H9 (cell line): ENCODE data around the gene PLA1A. TPM values are rescaled to one million over a fixed set of nuclear protein-coding genes. Genes with fewer than 3 reads are reported as not detected.

ENCODE experiments used
- DNase-seq: peaks from one replicate; pipeline ENCODE4 v3.0.0-alpha.2; 2017
- H2AFZ ChIP-seq: one replicate; pipeline ENCODE4 v1.6.1; 2013; ENCODE audit warnings: mild to moderate bottlenecking, low read length, control low read depth, moderate library complexity
- H2AK5ac ChIP-seq: 2 replicates; pipeline ENCODE4 v1.6.1; 2013; ENCODE audit warnings: low read length, control low read depth, mixed read lengths; ENCODE audit not compliant: insufficient read length
- H2BK120ac ChIP-seq: one replicate; pipeline ENCODE4 v1.6.1; 2013; ENCODE audit warnings: low read depth, mild to moderate bottlenecking, low read length, control low read depth, inconsistent platforms; ENCODE audit not compliant: poor library complexity, severe bottlenecking
- H2BK12ac ChIP-seq: 2 replicates; pipeline ENCODE4 v1.6.1; 2013; ENCODE audit warnings: low read length, control low read depth, mixed read lengths, low read depth; ENCODE audit not compliant: insufficient read length
- H2BK15ac ChIP-seq: 2 replicates; pipeline ENCODE4 v1.6.1; 2013; ENCODE audit warnings: low read depth, low read length, control low read depth
- H2BK20ac ChIP-seq: one replicate; pipeline ENCODE4 v1.6.1; 2013; ENCODE audit warnings: low read depth, mild to moderate bottlenecking, low read length, control low read depth, inconsistent platforms; ENCODE audit not compliant: poor library complexity, severe bottlenecking
- H2BK5ac ChIP-seq: 2 replicates; pipeline ENCODE4 v1.6.1; 2013; ENCODE audit warnings: low read length, control low read depth, mixed read lengths; ENCODE audit not compliant: insufficient read length
- H3K14ac ChIP-seq: 2 replicates; pipeline ENCODE4 v1.6.1; 2013; ENCODE audit warnings: low read length, control low read depth; ENCODE audit not compliant: insufficient read depth
- H3K18ac ChIP-seq: 2 replicates; pipeline ENCODE4 v1.6.1; 2013; ENCODE audit warnings: low read depth, mild to moderate bottlenecking, mixed read lengths, low read length, control low read depth; ENCODE audit not compliant: insufficient read length
- H3K23ac ChIP-seq: 2 replicates; pipeline ENCODE4 v1.6.1; 2013; ENCODE audit warnings: low read length, control low read depth, mixed read lengths, low read depth; ENCODE audit not compliant: insufficient read length
- H3K23me2 ChIP-seq: 2 replicates; pipeline ENCODE4 v1.6.1; 2013; ENCODE audit warnings: low read depth, mild to moderate bottlenecking, mixed read lengths, low read length, control low read depth; ENCODE audit not compliant: insufficient read length, poor library complexity, severe bottlenecking
- H3K27ac ChIP-seq: 2 replicates; pipeline ENCODE4 v1.5.1; 2013; ENCODE audit warnings: low read length, control low read depth, mixed read lengths, low read depth; ENCODE audit not compliant: insufficient read length
- H3K27me3 ChIP-seq: 2 replicates; pipeline ENCODE4 v1.6.1; 2013; ENCODE audit warnings: low read length, control low read depth, inconsistent platforms; ENCODE audit not compliant: insufficient read depth
- H3K4ac ChIP-seq: 2 replicates; pipeline ENCODE4 v1.6.1; 2013; ENCODE audit warnings: low read depth, mild to moderate bottlenecking, control low read depth, inconsistent platforms, low read length, moderate library complexity
- H3K4me1 ChIP-seq: 2 replicates; pipeline ENCODE4 v1.6.1; 2013; ENCODE audit warnings: low read length, control low read depth, inconsistent platforms; ENCODE audit not compliant: insufficient read depth
- H3K4me2 ChIP-seq: 2 replicates; pipeline ENCODE4 v1.6.1; 2013; ENCODE audit warnings: low read length, control low read depth, mixed read lengths; ENCODE audit not compliant: insufficient read length, insufficient read depth
- H3K56ac ChIP-seq: 2 replicates; pipeline ENCODE4 v1.6.1; 2013; ENCODE audit warnings: low read depth, mild to moderate bottlenecking, mixed read lengths, low read length, control low read depth; ENCODE audit not compliant: insufficient read length
- H3K79me1 ChIP-seq: 2 replicates; pipeline ENCODE4 v1.6.1; 2013; ENCODE audit warnings: low read depth, mild to moderate bottlenecking, moderate library complexity, low read length, control low read depth, inconsistent platforms; ENCODE audit not compliant: insufficient read depth, poor library complexity, severe bottlenecking
- H3K79me2 ChIP-seq: 2 replicates; pipeline ENCODE4 v1.6.1; 2013; ENCODE audit warnings: low read length, control low read depth, inconsistent platforms; ENCODE audit not compliant: insufficient read depth
- H3K9ac ChIP-seq: 2 replicates; pipeline ENCODE4 v1.6.1; 2013; ENCODE audit warnings: low read length, control low read depth, mixed read lengths; ENCODE audit not compliant: insufficient read length; ENCODE audit errors: extremely low read depth
- H3K9me3 ChIP-seq: one replicate; pipeline ENCODE4 v1.6.1; 2013; ENCODE audit warnings: low read depth, low read length, inconsistent platforms; ENCODE audit not compliant: control insufficient read depth
- H3T11ph ChIP-seq: one replicate; pipeline ENCODE4 v1.6.1; 2013; ENCODE audit warnings: mild to moderate bottlenecking, low read length, control low read depth, inconsistent platforms
- H4K20me1 ChIP-seq: one replicate; pipeline ENCODE4 v1.6.1; 2013; ENCODE audit not compliant: control insufficient read depth, insufficient read length, insufficient read depth
- H4K5ac ChIP-seq: 2 replicates; pipeline ENCODE4 v1.6.1; 2013; ENCODE audit warnings: low read depth, mild to moderate bottlenecking, mixed read lengths, low read length, control low read depth; ENCODE audit not compliant: insufficient read length
- H4K8ac ChIP-seq: replicated peaks from 2 replicates; pipeline ENCODE4 v1.6.1; 2013; ENCODE audit warnings: low read length, control low read depth, mixed read lengths, low read depth; ENCODE audit not compliant: insufficient read length
- H4K91ac ChIP-seq: 2 replicates; pipeline ENCODE4 v1.6.1; 2013; ENCODE audit warnings: low read depth, mild to moderate bottlenecking, moderate library complexity, mixed read lengths, low read length, control low read depth; ENCODE audit not compliant: insufficient read length
- H3K27ac Mint-ChIP-seq, 3 experiments: 2 replicates in 2 of 3; 3 replicates in 1 of 3; pipeline ENCODE4 v1.8.0; 2020 to 2021; ENCODE audit warnings: mixed read lengths in 3 of 3, mild to moderate bottlenecking in 1 of 3, moderate library complexity in 1 of 3
- H3K27me3 Mint-ChIP-seq: 2 replicates; pipeline ENCODE4 v1.8.0; 2021; ENCODE audit warnings: low read depth, mild to moderate bottlenecking, moderate library complexity, mixed read lengths
- H3K36me3 Mint-ChIP-seq, 3 experiments: 2 replicates in 2 of 3; 3 replicates in 1 of 3; pipeline ENCODE4 v1.8.0; 2020 to 2021; ENCODE audit warnings: low read depth in 3 of 3, mixed read lengths in 3 of 3; ENCODE audit not compliant: insufficient read depth in 1 of 3
- H3K4me1 Mint-ChIP-seq, 2 experiments: 2 replicates each; pipeline ENCODE4 v1.8.0; 2020; ENCODE audit warnings: mixed read lengths in 2 of 2
- H3K4me3 Mint-ChIP-seq, 2 experiments: 2 replicates in 1 of 2; 3 replicates in 1 of 2; pipeline ENCODE4 v1.8.0; 2020 to 2021; ENCODE audit warnings: mild to moderate bottlenecking in 2 of 2, mixed read lengths in 2 of 2, moderate library complexity in 1 of 2
- H3K9me3 Mint-ChIP-seq, 2 experiments: 2 replicates in 1 of 2; 3 replicates in 1 of 2; pipeline ENCODE4 v1.8.0; 2020; ENCODE audit warnings: mild to moderate bottlenecking in 2 of 2, mixed read lengths in 2 of 2, moderate library complexity in 1 of 2
- WGBS: extraction: QIAGEN DNeasy Blood & Tissue Kit; methylation state at CpG from one replicate; pipeline ENCODE4 v1.1.7; 2013; ENCODE audit warnings: missing lambda C conversion rate, low lambda C conversion rate, mixed read lengths; ENCODE audit not compliant: insufficient read length; ENCODE audit errors: extremely low coverage; 5-methylcytosine and 5-hydroxymethylcytosine counted together
- total RNA-seq: library from RNA; stranded (reverse); gene quantifications from 2 replicates; pipeline ENCODE4 v1.2.1, GENCODE V29; 2021
- TF ChIP-seq, protein P1 (sequence below): fragments of 200-600 bp; sonication (generic); conservative IDR thresholded peaks from 3 replicates; pipeline ENCODE4 v1.8.0; 2021; ENCODE audit warnings: antibody characterized with exemption, mild to moderate bottlenecking

PLA1A gene
- total RNA-seq, 1 experiment from 2014 or later: not detected

DNA sequence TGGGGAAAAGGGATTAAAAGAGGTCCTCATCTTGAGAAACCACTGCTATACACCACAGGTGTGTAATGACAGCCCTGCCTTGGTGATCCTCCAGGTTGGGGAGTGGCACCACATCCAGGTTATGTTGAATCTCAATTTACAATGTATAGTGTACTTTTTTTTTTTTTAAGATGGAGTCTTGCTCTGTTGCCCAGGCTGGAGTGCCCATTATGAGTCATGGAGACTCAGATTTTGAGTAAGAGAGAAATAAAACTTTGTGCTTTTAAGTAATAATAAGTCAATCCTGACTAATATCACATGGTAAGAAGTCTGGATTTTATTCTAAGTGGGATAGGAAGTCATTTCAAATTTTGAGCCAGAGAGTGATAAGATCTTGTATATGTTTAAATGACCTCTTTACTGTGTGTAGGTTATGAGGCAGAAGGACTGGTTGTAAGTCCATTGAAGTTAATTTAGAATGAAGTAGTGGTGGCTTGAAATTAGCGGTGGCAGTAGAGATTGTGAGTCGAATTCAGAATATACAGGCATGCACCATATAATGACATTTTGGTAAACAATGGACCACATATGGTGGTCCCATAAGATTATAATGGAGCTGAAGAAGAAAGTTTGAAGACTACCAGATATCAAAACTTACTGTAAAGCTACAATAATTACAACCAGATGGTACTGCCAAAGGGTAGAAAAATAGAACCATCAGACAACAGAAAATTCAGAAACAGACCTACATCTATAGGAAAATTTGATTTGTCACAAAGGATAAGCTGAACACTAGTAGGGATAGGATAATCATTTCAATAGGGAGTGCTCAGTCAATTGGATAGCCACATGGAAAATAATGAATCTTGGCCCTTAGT is 42.0 kb downstream of the PLA1A start:
- no peak overlapping the region for H3K4me3 Mint-ChIP-seq
- Histone ChIP-seq H3K4me1 (no peaks in the 10 kb centered on the region), H3K23me2 (no peaks in the 10 kb centered on the region), H4K91ac (no peak overlapping the region), H2BK5ac (no peak overlapping the region), H3T11ph (no peak overlapping the region), H2AFZ (no peak overlapping the region), H3K79me2 (no peaks in the 10 kb centered on the region), H3K27ac (no peak overlapping the region), H3K4ac (no peak overlapping the region), H3K9me3 (no peaks in the 10 kb centered on the region), H3K4me2 (no peak overlapping the region), H3K27me3 (no peaks in the 10 kb centered on the region), H4K5ac (no peak overlapping the region), H3K56ac (no peak overlapping the region), H3K18ac (no peak overlapping the region), H3K79me1 (no peaks in the 10 kb centered on the region), H3K23ac (no peak overlapping the region), H4K8ac (no peak overlapping the region), H3K9ac (no peak overlapping the region), H2BK15ac (no peak overlapping the region), H2BK20ac (no peak overlapping the region), H2AK5ac (no peak overlapping the region), H3K14ac (no peak overlapping the region), H4K20me1 (no peaks in the 10 kb centered on the region), H2BK120ac (no peak overlapping the region), H2BK12ac (no peak overlapping the region)
- H3K4me1 Mint-ChIP-seq: peaks cover 0 to 8% of the 10 kb centered on the region in 2 experiments; a peak in 1 of 4 replicates
- no peaks in the 10 kb centered on the region; a peak in 1 of 7 replicates for H3K36me3 Mint-ChIP-seq
- TF ChIP-seq, protein P1, sequence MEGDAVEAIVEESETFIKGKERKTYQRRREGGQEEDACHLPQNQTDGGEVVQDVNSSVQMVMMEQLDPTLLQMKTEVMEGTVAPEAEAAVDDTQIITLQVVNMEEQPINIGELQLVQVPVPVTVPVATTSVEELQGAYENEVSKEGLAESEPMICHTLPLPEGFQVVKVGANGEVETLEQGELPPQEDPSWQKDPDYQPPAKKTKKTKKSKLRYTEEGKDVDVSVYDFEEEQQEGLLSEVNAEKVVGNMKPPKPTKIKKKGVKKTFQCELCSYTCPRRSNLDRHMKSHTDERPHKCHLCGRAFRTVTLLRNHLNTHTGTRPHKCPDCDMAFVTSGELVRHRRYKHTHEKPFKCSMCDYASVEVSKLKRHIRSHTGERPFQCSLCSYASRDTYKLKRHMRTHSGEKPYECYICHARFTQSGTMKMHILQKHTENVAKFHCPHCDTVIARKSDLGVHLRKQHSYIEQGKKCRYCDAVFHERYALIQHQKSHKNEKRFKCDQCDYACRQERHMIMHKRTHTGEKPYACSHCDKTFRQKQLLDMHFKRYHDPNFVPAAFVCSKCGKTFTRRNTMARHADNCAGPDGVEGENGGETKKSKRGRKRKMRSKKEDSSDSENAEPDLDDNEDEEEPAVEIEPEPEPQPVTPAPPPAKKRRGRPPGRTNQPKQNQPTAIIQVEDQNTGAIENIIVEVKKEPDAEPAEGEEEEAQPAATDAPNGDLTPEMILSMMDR: no peak
- H3K9me3 Mint-ChIP-seq: no peaks in the 10 kb centered on the region
- H3K27ac Mint-ChIP-seq: no peak overlapping the region
- no peaks in the 10 kb centered on the region for H3K27me3 Mint-ChIP-seq
- no peak for DNase-seq
- no CpG with 5 or more reads among the region's 2 CpGs for WGBS
